BE2C (cell line): ENCODE results near the gene TMEM129.

ENCODE experiments used
- DNase-seq: peaks from one replicate; pipeline ENCODE4 v3.0.0-alpha.2; 2020
- H3K27me3 ChIP-seq: fragments of 250-450 bp; sonication (Bioruptor Pico); 2 replicates; pipeline ENCODE4 v1.5.1; 2020; ENCODE audit warnings: mild to moderate bottlenecking
- H3K36me3 ChIP-seq: fragments of 250-450 bp; sonication (Bioruptor Pico); 2 replicates; pipeline ENCODE4 v1.5.1; 2020; ENCODE audit warnings: mild to moderate bottlenecking
- H3K4me1 ChIP-seq: fragments of 250-450 bp; sonication (Bioruptor Pico); 2 replicates; pipeline ENCODE4 v1.5.1; 2020
- H3K4me3 ChIP-seq: 2 replicates; pipeline ENCODE4 v1.5.1; 2011; ENCODE audit warnings: low read depth, low read length
- H3K9me3 ChIP-seq: fragments of 250-450 bp; sonication (Bioruptor Pico); 2 replicates; pipeline ENCODE4 v1.5.1; 2020
- TF ChIP-seq, protein P1 (sequence below): IDR thresholded peaks from 2 replicates; pipeline ENCODE4 v1.5.1; 2012; ENCODE audit warnings: mild to moderate bottlenecking, low read depth, low read length

The TMEM129 gene

DNA sequence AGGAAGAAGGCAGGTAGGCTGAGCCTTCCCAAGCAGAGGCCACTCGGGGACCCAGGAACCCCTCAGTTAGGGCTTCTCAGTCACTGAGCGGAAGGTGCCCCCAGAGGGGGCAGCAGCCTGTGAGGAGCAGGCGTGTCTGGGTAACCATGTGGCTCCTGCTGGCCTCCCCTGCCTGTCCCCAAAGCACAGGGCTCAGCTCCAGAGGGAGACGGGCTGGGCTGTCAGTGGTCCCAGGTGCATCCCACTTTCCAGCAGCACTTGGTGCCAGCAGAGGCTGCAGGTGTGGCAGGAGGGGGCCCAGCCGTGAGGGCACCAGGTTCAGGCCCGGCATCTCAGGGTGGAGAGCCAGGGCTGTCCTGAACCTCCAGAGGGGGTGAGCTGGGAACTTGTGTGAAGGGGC lies 22.9 kb upstream of the TMEM129 start:
- H3K4me1 ChIP-seq = no peaks in the 10 kb centered on the region
- H3K4me3 ChIP-seq = no peak overlapping the region

DNA sequence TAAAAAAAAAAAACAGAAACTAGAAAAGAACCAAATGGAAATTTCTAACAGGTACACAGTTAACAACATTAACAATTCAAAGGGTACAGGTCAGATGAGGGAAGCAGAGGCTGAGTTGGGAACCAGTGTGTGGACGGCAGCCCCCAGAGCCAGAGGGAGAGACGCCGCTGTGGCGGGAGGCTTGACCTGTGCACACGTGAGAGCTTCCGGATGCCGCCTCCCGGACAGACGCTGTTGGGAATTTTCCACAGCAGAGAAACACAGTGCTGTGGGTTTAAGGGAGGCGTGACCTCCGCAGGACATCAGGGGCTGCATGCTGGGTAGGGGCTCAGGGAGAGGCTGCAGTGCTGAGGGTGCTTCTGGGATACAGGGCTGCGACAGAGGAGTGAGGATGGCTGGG lies 22.4 kb upstream of the TMEM129 start:
- Histone ChIP-seq H3K36me3 (peaks cover 48% of the 10 kb centered on the region), H3K4me1 (no peaks in the 10 kb centered on the region), H3K9me3 (no peaks in the 10 kb centered on the region), H3K27me3 (no peaks in the 10 kb centered on the region), H3K4me3 (no peak overlapping the region)
- no peak for DNase-seq
- TF ChIP-seq, protein P1, sequence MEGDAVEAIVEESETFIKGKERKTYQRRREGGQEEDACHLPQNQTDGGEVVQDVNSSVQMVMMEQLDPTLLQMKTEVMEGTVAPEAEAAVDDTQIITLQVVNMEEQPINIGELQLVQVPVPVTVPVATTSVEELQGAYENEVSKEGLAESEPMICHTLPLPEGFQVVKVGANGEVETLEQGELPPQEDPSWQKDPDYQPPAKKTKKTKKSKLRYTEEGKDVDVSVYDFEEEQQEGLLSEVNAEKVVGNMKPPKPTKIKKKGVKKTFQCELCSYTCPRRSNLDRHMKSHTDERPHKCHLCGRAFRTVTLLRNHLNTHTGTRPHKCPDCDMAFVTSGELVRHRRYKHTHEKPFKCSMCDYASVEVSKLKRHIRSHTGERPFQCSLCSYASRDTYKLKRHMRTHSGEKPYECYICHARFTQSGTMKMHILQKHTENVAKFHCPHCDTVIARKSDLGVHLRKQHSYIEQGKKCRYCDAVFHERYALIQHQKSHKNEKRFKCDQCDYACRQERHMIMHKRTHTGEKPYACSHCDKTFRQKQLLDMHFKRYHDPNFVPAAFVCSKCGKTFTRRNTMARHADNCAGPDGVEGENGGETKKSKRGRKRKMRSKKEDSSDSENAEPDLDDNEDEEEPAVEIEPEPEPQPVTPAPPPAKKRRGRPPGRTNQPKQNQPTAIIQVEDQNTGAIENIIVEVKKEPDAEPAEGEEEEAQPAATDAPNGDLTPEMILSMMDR = no peak

More for the DNA sequence above, 22.9 kb upstream of the TMEM129 start:
- TF ChIP-seq, protein P1 = no peak
- no peaks in the 10 kb centered on the region for H3K9me3 ChIP-seq
- DNase-seq = no peak
- H3K36me3 ChIP-seq = peaks cover 43% of the 10 kb centered on the region
- H3K27me3 ChIP-seq = no peaks in the 10 kb centered on the region

DNA sequence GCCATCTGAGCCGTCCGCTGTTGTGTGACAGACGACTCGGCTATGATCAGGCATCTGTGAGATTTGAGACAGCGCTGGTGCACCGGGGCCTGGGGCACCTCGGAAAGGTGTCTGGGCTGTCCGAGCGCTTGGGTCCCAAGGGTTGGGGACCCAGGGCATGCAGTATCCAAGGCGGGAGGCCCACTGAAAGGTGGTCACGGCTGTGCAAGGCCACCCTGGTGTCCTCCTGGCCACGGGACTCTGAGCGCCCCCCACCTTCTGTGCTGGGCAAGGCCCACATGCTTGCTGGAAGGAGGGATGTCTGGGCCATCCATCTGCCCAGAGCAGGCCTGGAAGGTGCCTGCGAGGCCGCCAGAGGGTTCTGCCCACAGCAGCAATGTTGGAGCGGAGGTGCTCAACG lies 20.1 kb upstream of the TMEM129 start:
- DNase-seq = no peak
- Histone ChIP-seq H3K9me3 (no peaks in the 10 kb centered on the region; the same call in 1 of the 2 replicates), H3K4me3 (no peak overlapping the region), H3K27me3 (no peaks in the 10 kb centered on the region), H3K4me1 (no peaks in the 10 kb centered on the region), H3K36me3 (peaks cover 70% of the 10 kb centered on the region)
- TF ChIP-seq, protein P1 = no peak

DNA sequence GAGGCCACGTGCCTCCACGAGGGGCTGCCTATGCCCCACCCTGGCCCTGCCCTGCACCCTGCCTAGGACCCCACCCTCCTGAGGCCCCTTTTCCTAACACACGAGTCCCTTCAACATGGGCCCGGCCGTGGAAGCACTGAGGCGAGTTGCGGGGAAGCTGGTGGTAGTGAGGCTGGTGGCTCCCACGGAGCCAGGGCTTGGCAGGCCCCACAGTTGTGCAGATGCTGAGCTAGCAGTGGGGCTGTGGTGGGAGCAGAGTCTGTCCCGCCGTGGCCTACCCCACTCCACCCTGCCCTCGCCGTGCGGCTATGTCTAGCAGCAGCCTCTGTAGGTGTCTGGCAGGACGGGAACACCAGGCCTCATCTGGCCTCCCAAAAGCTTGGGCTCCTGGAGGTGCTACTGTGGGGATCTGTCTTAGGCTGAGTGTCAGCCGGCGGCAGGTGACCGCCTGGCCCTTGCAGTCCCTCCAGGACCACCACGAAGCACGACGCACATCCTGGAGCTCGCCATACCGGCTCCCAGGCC lies 19.0 kb upstream of the TMEM129 start:
- Histone ChIP-seq H3K4me3 (no peak overlapping the region), H3K9me3 (no peaks in the 10 kb centered on the region; the same call in 1 of the 2 replicates), H3K36me3 (peaks cover 79% of the 10 kb centered on the region), H3K4me1 (no peaks in the 10 kb centered on the region), H3K27me3 (no peaks in the 10 kb centered on the region)
- TF ChIP-seq, protein P1 = no peak
- DNase-seq = no peak

DNA sequence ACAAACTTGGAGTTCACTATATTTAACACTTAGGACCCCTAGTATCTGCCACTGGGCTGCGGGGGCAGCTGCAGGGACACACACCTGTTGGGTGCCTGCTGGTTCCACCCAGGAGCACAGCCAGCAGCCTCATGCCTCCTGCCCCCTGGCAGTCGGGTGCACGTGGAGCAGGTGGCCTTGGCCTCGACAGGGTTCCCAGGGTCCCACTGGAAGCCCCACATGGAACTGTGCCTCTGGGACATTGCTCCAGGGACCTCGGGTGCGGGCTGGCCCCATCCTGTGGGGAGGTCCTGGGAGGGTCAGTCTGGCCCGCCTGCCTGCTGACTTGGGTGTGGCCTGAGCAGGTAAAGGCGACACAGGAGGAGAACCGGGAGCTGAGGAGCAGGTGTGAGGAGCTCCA lies 18.2 kb upstream of the TMEM129 start:
- Histone ChIP-seq H3K9me3 (no peaks in the 10 kb centered on the region; the same call in 1 of the 2 replicates), H3K36me3 (peaks cover 79% of the 10 kb centered on the region)
- TF ChIP-seq, protein P1 = no peak

DNA sequence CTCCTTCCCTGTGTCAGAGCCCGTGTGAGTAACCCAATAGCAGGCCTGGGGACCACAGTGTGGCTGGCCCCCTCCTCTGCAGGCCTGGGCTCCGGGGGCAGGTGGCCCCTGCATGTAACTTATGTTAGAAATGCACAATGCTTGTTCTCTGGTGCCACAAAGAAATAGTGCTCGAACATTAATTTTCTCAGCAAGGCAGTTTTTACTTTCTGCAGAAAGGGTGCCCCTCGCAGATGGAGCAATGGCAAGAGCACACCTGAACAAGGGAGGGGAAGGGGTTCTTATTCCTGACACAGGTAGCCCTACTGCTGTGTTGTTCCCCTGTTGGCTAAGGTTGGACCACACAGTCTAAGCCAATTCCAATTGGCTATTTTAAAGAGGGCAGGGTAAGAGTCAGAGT lies 17.3 kb upstream of the TMEM129 start:
- Histone ChIP-seq H3K4me3 (no peak overlapping the region), H3K36me3 (peaks cover 77% of the 10 kb centered on the region), H3K4me1 (no peaks in the 10 kb centered on the region), H3K27me3 (no peaks in the 10 kb centered on the region), H3K9me3 (no peaks in the 10 kb centered on the region; the same call in 1 of the 2 replicates)
- TF ChIP-seq, protein P1 = no peak
- no peak for DNase-seq

More for the DNA sequence above, 18.2 kb upstream of the TMEM129 start:
- Histone ChIP-seq H3K4me1 (no peaks in the 10 kb centered on the region), H3K27me3 (no peaks in the 10 kb centered on the region), H3K4me3 (no peak overlapping the region)
- DNase-seq = no peak
